Coronary artery (tissue), 2 donors: ENCODE measurements around the gene CD247.

Experiments
- DNase-seq: peaks from one replicate; pipeline ENCODE4 v3.0.0-alpha.2; 2017; ENCODE audit warnings: low spot score
- H3K27ac ChIP-seq, 2 donors: fragments of 200-600 bp; sonication (generic); one replicate each; pipeline ENCODE4 v1.5.1; 2016 to 2019
- H3K4me3 ChIP-seq: fragments of 200-600 bp; sonication (generic); 2 replicates; pipeline ENCODE4 v1.5.1; 2016; ENCODE audit warnings: mild to moderate bottlenecking, moderate library complexity
- TF ChIP-seq, protein P1 (sequence below): fragments of 200-600 bp; sonication (generic); IDR thresholded peaks from one replicate; pipeline ENCODE4 v1.5.1; 2019; ENCODE audit warnings: antibody characterized with exemption

Gene CD247

GRCh38 chr1:167404161-167404888, 114.0 kb downstream of the CD247 start:
- no peak for DNase-seq
- Histone ChIP-seq H3K4me3 (no peak overlapping the region), H3K27ac (no peak overlapping the region)
- TF ChIP-seq, protein P1, sequence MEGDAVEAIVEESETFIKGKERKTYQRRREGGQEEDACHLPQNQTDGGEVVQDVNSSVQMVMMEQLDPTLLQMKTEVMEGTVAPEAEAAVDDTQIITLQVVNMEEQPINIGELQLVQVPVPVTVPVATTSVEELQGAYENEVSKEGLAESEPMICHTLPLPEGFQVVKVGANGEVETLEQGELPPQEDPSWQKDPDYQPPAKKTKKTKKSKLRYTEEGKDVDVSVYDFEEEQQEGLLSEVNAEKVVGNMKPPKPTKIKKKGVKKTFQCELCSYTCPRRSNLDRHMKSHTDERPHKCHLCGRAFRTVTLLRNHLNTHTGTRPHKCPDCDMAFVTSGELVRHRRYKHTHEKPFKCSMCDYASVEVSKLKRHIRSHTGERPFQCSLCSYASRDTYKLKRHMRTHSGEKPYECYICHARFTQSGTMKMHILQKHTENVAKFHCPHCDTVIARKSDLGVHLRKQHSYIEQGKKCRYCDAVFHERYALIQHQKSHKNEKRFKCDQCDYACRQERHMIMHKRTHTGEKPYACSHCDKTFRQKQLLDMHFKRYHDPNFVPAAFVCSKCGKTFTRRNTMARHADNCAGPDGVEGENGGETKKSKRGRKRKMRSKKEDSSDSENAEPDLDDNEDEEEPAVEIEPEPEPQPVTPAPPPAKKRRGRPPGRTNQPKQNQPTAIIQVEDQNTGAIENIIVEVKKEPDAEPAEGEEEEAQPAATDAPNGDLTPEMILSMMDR = no peak

DNA sequence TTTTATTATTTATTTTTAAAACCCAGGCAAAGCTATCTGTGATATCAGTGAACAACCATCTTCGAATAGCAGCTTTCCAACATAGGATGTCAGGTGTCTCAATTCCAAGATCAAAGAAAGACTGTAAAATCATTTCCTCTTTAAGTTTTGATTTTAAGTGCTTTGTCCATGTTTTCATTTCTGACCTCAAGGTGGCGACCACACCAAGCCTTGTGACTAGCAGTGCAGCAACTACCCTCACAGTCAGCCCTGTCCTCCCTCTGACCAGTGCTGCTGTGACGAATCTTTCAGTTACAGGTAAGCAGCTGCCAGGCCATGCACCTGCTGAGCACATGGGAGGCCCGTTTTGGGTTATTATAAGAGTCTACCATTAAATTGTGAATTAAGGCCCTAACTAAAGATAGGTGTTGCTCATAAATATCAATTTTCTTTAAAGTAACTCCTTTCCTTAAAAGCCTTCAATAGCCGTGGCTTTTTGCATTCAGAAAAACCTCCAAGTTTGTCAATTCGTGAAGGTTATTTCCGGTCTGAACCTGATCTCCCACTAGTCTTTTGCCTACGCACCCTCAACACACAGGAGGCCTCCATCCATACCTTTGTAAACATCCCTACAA, 117.0 kb downstream of the CD247 start:
- Histone ChIP-seq H3K4me3 (no peak overlapping the region), H3K27ac (no peak overlapping the region)
- no peak for DNase-seq
- TF ChIP-seq, protein P1 = no peak

- no peak for DNase-seq
- Histone ChIP-seq H3K4me3 (no peak overlapping the region), H3K27ac (no peak overlapping the region)
- TF ChIP-seq, protein P1 = no peak
Measured at GRCh38 chr1:167400359-167400953, 117.9 kb downstream of the CD247 start.

GRCh38 chr1:167392200-167392696, 126.1 kb downstream of the CD247 start:
- DNase-seq = no peak
- no peak overlapping the region for H3K4me3 ChIP-seq
- H3K27ac ChIP-seq = no peak overlapping the region
- TF ChIP-seq, protein P1 = no peak

DNA sequence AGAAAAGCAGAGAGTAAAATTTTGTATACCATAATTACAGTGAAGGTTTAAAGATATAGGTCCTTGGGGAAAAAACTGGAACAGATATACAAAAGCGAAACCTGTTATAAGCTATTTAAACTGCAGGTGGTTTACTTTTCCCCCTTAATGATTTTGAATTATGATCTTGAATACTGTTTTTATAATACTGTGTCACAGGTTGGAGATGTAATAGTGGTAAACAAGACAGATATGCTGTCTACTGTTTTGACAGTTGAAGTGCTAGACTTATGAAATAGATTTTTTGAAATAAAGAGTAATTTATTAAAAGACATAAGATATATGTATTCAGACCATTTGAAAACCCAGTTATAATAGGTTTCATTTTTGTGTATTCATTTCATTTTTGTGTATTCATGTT, 129.4 kb downstream of the CD247 start:
- DNase-seq = no peak
- TF ChIP-seq, protein P1 = no peak
- H3K4me3 ChIP-seq = no peak overlapping the region
- H3K27ac ChIP-seq = no peak overlapping the region

GRCh38 chr1:167387251-167387910, 130.9 kb downstream of the CD247 start:
- TF ChIP-seq, protein P1 = no peak
- no peak overlapping the region for H3K4me3 ChIP-seq
- H3K27ac ChIP-seq = peak overlapping the region in 1 of 2 donors; percentile 56
- DNase-seq = no peak
